DMS79 (cell line): Measurements from ENCODE around the gene SERPINF2.
"Not testable (repeated sequence)": the region's sequence is repeated elsewhere in the genome, so short reads cannot be mapped to it uniquely, and the experiment has no call there.

Source experiments
- DNase-seq: peaks from one replicate; lab custom pipeline; 2025; lab: John Stamatoyannopoulos, UW

Gene SERPINF2

GRCh38 chr17:1742371-1743087 lies at the start of gene SERPINF2:
Gene SERPINF2 (plus strand): TSS chr17:1742871. CDS start chr17:1744996, 2,125 bp downstream.
- DNase-seq = no peak

DNA sequence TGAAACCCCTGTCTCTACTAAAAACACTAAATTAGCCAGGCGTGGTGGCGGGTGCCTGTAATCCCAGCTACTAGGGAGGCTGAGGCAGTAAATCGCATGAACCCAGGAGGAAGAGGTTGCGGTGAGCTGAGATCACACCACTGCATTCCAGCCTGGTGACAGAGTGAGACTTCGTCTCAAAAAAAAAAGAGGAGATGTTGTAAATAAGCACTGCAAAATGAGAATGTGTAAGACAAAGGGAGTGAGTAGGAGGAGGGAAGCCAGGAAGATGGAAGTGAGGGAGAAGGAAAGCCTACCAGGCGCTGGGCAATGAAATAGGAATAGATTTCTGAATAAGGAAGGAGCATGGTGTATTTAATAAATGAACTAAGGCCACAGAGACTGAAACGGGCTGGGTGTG lies 49.3 kb upstream of the SERPINF2 start:
- DNase-seq = no peak

DNA sequence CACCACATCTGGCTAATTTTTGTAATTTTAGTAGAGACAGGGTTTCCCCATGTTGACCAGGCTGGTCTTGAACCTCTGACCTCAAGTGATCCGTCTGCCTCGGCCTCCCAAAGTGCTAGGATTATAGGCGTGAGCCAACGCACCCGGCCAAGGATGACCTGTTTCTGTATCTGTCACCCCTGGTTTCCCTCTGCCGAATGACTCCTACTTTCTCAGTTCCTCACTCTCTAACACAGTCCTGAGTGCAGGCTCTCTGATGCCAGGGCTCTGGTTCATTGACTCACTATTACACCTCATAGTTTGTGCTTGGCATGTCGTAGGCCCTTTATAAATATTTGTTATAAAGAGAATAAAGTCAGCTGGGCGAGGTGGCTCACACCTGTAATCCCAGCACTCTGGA lies 47.3 kb upstream of the SERPINF2 start:
- DNase-seq = no peak

GRCh38 chr17:1697681-1698080 lies 45.0 kb upstream of the SERPINF2 start:
- no peak for DNase-seq

DNA sequence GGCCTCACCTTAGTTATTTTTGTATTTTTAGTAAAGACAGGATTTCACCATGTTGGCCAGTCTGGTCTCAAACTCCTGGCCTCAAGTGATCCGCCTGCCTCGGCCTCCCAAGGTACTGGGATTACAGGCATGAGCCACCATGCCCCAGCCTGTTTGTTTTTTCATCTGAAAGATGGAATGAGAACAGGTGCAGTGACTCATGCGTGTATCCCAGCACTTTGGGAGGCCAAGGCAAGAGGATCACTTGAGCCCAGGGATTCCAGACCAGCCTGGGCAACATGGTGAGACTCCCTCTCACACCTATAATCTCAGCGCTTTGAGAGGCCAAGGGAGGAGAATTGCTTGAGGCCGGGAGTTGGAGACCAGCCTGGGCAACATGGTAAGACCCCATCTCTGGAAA lies 42.8 kb upstream of the SERPINF2 start:
- DNase-seq = not testable (repeated sequence)

DNA sequence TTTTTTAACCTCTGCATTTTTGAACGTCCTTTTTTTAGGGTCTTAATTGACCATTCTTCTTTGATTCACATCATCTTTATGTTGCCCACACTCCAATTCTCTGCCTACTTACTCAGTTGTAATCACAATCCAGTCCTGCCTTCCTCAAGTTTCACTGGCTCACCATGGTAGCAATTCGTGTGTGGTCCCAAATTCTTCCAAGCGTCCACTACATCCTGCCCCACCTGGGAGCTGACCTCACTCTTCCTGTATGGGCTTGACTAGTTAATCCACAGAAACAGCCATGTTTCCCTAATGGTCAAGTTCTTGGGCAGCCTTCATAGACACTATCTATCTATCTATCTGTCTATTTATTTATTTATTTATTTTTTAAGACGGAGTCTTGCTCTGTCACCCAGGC lies 39.6 kb upstream of the SERPINF2 start:
- no peak for DNase-seq

DNA sequence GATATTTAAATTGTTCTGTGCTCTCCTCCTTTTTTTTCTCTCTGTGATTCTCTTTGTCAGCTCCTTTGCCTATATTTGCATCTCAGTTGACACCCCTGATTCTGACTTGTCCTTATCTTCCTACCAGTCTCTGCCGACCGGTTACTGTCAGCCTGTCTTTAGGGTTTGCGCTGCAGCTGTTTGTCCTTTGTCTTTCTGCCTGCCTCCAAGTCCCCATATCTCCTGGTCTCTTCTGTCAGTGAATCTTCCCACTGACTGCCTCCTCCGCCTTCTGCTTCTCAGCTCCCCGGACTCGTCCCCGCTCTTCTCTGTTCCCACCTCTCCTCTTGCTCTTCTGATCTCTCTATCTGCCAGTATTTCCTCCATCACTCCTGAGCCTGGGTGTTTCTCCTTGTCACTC lies 37.7 kb upstream of the SERPINF2 start:
- no peak for DNase-seq

DNA sequence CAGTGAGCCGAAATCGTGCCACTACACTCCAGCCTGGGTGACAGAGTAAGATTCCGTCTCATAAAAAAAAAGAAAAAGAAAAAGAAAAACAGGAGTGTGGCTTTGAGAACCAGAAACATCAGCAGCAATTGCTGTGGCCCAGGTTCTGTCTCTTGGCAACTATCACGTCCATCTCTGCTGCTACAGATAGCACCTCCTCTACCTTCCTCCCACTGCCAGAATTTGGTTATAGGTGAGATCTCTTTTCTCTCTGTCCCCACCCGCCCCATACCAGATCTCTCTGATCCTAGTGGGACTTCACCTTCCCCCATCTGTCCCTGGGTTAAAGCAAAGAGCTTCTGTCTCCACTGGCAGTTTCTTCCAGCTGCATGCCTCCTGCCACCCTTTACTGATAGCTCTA lies 35.6 kb upstream of the SERPINF2 start:
- no peak for DNase-seq

DNA sequence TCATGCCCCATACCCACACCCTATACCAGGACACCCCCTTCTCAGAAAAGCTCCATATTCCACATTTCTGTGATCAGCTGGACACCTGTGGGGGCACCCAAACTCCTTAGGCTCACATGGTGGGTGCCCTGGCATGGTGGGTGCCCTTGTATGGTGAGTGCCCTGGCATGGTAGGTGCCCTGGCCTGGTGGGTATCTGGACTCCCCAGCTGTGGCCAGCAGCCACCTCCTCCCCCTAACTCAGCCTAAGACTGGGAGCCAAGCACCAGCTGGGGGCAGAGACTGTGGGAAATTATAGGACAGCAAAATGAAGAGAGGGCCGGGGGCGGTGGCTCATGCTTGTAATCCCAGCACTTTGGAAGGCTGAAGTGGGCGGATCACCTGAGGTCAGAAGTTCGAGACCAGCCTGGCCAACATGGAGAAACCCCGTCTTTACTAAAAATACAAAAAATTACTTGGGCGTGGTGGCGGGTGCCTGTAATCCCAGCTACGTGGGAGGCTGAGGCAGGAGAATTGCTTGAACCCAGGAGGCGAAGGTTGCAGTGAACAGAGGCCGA lies 33.8 kb upstream of the SERPINF2 start:
- not testable (repeated sequence) for DNase-seq

DNA sequence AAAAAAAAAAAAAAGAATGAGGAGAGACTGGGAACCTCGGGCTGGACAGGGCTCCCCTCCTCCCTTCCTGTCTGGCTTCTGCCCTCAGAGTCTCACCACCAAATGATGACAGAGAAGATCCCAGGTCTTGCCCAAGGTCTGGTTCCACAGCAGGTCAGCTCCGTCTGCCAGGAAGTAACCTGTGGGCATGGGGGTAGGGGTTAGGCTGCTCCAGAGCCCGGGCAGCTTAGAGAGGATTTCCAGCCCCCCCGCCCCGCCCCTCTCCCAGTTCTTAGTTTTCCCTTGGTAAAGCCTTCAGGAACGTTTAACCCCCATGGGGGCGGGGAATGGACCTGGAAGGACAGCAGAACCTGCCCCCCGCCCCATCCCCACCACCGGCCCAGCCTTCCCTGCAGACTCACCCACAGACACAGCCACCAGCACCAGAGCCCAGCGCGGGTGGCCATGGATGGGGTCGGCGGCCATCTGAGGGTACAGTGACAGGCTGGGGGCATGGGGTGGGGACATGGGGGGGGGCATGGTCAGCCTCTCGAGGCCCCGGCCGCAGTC lies 33.2 kb upstream of the SERPINF2 start:
- no peak for DNase-seq

- no peak for DNase-seq
Measured at GRCh38 chr17:1709971-1710806, 32.5 kb upstream of the SERPINF2 start, which contains the start of gene TLCD2. Gene TLCD2 (minus strand): TSS chr17:1710377. CDS start chr17:1710242, 135 bp downstream.

DNA sequence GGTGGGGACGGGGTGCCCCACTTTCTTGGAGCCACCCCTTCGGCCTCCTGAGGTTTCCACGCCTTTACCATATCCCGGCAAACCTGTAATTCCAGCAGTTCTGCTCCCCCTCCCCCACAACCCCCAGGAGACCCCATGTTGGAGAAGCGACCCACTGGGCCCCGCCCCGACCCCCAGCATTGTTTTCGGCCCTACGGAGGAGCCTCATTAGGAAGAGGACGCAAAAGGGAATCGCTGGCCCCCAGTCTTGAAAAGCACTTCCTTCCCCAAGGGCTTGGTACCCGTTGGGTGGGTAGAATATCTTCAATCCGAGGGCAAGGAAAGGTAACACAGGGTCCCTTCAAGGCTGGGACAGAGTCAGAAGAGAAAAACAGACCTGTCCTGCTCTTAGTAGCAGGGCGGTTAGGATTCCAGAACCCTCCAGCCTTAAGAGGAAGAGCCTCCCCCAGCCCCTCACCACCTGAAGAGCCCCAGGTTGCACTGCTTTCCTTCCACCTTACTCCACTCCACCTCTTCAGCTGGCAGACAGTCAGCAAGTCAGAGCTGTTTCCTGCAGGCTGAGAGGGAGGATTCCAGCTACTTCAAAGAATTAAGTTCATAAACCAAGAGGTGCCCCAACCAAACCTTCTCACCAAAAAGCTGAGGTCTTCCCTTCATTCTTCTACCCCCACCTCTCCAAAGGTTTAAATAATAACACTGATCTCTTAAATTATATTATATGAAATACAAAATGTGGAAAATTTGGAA lies 31.7 kb upstream of the SERPINF2 start:
- DNase-seq = no peak

DNA sequence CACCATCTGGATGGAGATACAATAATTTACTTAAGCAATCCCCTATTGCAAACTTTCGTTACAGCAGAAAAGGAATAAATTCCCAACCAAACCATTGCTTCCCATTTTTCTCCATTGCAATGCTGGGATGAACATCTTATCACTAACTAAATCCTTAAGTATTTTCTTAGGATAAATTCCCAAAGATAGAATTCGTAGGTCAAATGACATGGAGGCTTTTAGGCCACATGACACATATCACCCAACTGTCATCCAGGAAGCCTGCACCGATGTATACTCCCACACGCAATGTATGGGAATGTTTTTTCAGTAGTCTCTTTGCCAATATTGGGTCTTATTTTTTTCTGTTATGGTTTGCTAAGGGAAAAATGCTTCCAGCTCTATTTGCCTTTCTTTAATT lies 30.9 kb upstream of the SERPINF2 start:
- no peak for DNase-seq

GRCh38 chr17:1712271-1712670 lies 30.4 kb upstream of the SERPINF2 start:
- no peak for DNase-seq

DNA sequence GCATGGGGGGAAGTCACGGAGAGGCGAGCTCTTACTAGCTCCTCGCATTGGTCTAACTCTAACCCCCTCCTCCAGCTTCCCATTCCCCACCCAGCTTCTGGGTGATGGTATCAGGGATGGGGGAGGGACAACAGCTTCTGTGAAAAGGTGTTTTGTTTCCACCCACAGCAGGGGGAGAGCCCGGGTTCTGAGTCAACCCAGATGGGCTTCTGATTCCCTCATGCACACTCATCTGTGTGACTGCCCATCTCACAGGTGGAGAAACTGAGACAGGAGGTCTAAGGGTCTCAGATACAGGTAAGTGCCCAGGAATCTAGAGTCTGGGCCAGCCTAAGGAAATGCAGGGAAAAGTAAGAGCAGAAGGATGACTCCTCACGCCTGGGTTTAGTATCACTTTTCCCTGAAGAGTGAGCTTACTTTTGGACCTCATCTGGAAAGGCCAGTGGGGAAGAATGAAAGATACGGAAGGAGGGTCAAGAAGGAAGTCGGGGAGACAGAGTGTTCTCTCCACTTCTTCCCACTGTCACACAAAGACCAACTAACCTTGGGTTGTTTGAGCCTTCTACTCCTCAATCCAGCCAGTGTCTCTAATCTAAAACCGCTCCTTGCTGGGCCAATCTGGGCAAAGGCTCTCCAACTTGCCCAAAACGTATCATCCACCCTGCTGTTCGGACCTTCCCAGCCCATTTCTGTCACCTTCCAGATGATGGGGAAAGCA lies 29.4 kb upstream of the SERPINF2 start:
- DNase-seq = no peak

- no peak for DNase-seq
Measured at GRCh38 chr17:1713878-1714426, 28.7 kb upstream of the SERPINF2 start.

DNA sequence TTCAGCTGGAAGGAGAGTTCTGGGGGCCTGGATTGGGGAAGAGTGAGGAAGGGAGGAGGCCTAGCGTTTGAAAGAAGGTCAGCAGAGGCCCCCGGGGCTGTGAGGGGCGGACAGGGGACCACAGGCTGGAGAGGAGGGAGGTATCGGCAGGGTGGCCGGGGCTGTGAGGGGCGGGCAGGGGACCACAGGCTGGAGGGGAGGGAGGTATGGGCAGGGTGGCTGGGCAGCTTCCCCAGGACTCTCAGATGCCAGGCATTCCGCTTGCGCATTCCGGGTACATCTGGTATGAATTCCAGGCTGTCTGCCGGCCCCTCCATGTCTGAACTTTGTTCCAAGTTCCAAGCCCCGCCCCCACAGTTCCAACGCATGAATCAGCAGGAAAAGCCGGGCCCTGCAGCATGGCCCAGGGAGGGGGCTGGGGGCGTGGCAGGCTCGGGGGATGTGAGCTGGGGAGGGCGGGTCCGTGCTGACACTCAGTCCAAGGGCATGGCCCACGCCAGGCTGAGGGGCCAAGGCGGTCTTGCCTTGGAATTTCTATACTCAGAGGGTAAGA lies 28.2 kb upstream of the SERPINF2 start:
- DNase-seq = no peak

- no peak for DNase-seq
Measured at GRCh38 chr17:1714980-1715802, 27.5 kb upstream of the SERPINF2 start.

DNA sequence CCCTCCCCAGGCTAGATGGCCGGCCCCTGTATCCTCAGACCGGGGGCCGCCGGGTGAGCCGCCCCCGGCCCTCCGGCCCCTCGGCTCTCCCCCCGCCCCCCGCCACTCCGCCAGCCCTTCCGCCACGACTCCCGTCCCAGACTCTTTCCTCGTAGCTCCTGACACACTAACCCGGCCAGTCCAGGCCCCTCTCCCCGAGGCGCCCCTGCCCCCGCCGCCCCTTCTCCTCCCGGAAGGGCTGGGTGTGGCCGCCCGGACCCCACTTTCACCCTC lies 26.9 kb upstream of the SERPINF2 start:
- DNase-seq = no peak
